ENCODE measurements around the gene GPC6.

- no peak for TF ChIP-seq CTCF (IDR thresholded peaks at IDR 0.05)
- TF ChIP-seq POLR2A (IDR thresholded peaks at IDR 0.05) = no peak
These were observed 1157.8 kb downstream of the GPC6 start for GRCh38 chr13:94384231-94384905.
